GM15510 (cell line): ENCODE data around the gene E2F7.

Experiments used
- POLR2A ChIP-seq: IDR thresholded peaks from 3 replicates; pipeline ENCODE4 v1.6.1; 2011; ENCODE audit warnings: borderline replicate concordance; ENCODE audit not compliant: insufficient read length; ENCODE audit errors: extremely low read depth

The E2F7 gene

DNA sequence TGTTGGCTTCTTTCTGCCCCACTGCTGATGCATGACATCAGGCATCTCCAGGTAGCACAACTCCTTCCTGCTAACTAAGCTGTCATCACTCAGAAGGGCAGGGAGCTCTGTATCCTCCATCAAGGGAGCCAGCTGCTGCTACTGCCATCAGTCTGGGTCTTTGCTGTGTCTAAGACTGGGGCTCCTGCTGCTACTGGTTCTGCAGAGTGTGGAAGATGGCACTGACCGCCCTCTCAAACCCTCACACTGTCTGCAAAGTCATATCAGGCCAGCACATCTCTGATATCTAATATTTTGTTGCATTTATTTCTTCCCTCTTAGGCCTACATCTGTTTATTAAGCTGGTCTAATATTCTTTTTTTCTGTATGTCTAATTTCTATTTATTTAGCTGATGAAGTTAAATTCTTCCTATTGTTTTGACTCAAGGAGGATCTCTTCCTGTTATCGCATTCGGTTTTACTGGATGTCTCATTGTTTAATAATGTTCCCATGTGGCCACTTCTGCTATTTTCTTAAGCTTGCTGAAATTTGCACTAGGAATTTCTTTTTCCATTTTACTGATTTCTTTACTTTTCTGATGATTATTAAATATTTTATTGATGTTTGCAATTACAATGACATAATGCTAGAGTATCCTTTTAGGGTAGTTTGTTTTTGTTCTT, 7.6 kb upstream of the E2F7 start:
- no peak for TF ChIP-seq POLR2A

DNA sequence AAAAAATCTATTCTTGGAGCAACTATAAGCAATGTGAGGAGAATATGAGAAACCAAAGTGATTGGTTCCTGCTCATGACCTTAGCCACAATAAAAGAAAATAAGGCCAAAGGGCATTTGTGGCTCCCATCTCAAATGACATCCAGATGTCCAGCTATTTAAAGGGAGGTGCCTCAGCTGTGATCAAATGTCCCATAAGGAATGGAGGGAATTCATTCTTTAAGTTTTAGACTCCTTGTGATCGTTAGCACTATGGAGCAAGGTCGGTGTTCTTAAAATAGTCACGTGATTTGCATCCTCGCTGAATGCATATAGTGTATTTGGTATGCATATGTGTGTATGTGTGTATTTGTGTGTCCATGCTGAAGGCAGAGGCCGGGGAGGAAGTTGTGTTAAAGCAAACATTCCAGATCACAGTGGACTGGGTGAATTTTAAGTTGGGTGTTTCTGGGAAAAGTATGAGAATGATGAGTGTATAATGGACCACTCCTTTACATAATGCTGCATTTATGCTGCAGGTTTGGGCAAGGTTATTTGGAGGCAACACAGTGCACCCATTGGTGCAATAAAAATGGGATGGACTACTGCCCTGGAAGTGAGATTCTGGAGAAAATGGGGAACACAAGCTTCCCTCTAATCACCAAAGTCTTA, 5.6 kb upstream of the E2F7 start:
- no peak for TF ChIP-seq POLR2A

DNA sequence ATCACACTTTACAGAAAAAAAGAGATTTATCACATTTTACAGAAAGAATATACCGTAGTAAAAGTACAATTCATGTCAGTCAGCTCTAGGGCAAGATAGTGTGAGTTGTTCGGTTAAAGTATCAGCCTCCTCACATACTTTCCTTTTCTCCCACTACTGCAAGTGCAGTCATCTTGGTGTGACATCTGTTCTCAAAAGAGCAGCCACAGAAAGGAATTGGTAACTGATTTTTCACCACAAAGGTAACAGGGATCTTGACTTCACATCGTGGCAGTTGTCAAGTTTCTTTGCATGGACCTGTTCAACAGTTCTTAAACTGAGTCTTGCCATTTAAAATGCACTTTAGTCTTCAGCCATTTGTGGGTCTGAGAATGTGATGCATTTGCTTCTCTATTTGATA, 5.0 kb upstream of the E2F7 start:
- TF ChIP-seq POLR2A = no peak

DNA sequence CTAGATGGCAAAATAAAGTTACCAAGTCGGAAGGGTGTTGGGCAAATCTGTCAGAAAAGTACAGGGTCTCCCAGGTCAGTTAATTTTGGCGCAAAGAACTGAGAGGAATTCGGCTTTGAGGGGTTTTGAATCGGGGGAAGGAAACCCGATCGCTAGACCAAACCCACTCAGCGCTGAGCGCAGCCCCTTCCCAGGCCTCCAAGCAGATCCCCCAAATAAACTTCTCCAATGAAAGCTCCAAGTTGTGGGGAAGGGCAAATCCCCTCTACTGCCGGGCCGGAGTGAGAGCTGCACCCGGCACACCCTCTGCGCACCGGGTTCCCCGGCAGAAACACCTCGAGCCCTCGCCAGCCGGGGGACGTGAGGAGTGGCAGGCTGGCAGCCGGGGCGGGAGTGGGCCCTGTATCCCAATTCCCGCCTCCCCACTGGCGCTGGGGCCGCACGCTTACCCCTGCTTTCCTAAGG, 441 bp downstream of the E2F7 start:
- TF ChIP-seq POLR2A = no peak

DNA sequence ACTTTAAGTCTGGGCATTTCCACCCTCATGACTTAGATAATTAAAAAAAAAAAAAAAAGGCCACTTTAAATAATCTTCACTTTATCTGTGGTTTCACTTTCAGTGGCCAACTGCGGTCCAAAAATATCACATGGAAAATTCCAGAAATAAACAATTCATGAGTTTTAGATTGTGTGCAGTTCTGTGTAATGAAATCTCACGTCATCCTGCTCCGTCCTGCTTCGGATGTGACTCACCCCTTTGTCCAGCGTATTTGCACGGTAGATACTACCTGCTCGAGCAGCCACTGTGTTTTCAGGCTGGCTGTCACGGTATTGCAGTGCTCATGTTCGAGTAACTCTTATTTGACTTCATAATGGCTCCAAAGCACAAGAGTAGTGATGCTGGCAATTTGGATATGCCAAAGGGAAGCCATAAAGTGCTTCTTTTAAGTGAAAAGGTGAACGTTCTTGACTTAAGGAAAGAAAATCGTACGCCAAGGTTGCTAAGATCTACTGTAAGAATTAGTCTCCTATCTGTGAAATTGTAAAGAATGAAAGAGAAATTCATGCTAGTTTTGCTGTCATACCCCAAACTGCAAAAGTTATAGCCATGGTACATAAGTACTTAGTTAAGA, 2.4 kb downstream of the E2F7 start:
- no peak for TF ChIP-seq POLR2A

DNA sequence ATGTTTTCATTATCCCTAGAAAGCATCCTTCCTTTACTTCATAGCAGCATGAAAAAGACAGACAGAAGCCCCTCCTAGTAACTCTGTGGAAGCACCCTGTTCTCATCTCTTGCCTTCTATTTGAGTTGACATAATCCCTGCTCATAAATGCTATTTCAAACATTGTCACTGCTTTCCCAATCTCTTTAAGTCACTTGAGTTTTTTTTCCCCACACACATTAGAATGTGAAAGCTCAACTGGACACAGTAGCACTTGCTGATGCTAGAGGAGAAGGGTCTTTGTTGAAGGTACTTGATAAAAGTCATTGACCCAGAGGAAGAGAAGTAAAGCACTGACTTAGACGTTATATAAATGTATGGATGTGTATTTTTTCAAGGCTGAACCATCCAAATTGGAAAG, 3.0 kb downstream of the E2F7 start:
- TF ChIP-seq POLR2A = no peak

DNA sequence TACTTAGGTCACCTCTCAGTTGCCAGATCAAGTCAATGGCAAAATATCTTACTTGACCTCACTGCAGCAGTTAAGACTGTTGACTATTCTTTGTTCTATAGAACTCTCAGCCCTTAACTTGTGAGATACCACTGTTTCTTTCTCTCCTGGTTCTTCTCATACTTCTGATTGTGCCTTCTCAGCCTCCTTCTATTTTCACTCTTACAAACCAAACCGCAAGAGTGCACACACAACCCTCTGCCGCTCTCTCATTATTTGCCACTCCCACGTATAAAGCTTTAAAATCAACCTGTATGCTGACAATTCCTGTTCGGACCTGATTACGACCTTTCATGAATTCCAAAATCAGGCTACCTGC, 4.5 kb downstream of the E2F7 start:
- no peak for TF ChIP-seq POLR2A

DNA sequence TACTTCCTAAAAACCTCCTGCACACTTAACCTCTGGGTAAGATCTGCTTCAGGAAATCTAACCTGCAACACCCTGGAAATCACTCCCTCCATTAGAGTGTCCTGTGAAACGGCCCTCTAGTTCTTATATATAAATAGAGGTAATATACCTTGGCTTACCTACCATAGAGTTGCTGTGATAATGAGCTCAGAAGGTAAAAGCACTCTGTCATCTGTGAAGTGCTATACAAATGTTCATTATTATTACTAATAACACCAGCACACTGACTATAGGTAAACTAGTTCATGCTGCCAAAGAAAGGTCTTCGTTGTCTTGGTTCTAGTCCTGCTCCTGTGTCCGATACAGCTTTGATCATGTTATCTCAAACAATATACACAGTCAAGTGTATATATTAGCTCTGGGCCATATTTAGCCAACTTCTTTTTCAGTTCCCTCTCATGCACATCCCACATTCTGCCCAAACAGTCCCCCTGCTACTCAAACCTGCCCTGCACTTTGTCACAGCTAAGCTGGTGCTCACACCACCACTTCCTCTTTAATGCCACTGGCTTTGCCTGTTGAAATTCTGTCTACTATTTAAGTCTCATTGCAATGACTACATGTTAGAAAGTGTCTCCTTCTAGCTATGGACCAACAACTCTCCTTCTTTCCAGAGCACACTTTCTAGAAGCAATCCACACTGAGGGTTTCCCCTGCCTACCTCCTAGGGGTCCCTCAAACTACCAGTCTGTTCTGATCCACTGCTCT, 5.1 kb downstream of the E2F7 start:
- no peak for TF ChIP-seq POLR2A

DNA sequence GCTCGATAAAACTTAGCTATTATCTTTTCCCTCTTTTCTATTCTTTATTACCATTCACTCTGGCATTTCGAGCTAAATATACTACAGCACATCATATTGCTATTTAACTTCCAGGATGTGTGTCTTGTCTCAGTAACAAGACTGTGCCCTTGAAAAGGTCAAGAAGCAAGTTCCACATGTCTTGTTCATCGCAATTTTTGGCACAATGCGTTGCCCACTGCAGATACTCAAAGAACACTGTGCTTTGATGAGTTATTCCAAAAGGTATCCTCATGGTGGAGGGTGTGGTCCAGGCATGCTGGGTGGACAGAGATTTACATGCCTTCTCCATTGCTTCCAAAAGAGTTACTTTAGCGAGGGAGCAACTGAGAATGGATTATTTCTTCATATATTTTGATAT, 6.6 kb downstream of the E2F7 start:
- TF ChIP-seq POLR2A = no peak

DNA sequence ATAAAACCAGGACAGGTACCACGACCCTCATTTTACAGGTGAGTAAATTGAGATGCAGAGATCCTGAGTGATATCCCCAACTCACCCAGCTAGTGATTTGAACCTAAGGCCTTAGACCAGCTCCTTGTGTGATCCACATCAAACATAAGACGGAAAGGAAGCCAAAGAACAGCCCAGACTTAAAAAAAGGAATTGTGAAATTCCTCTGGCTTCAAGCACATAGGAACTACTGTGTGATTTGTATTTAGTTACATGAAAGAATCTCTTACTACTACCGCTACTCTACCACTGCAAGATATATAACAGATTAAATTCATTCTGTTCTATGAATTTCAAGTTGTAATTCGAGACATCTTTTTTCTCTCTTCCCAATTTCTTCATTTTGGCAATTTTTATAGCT, 10.5 kb downstream of the E2F7 start:
- TF ChIP-seq POLR2A = no peak

DNA sequence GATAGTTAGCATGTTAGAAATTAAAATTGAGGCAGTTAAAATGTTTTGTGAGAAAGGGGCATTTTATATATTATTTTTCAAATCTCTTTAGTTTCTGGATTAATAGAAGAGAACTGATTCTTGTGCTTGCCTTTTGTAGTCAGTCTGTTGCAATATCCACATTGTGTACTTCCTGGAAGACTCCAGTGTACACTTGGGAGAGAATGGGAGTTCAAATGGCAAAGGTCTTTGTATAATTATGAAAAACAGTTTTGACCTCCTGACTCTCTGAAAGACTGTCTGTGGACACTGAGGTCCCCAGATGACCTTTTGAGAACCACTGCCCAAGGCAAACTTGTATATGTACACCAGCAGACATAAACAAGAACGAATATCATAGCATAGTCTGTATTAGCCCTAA, 12.1 kb downstream of the E2F7 start:
- no peak for TF ChIP-seq POLR2A

DNA sequence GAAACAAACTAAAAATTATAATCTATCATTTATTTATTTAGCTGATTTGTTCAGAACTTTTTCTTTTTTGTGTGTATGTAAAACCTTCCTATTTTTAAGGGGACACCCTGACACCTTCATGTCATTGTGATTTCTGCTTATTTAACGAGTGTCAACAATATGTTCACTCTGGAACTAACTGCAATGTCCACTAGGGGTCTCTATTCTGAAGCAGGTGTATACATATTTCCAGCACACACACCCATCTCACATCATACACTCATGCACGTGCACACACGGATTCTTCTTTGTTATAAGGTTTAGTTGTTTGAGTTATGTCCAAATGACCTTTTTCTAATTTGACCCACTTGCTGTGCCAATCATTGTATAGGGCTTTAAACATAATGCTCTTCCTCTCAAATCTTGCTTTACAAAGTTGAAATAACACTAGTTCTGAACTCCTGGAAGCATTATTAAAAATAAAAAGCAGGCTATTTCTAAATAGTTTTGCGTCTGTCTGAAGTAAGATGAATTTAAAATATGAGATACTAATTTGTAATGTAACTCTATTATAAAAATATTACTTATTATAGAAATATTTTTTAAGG, 15.5 kb downstream of the E2F7 start:
- no peak for TF ChIP-seq POLR2A

DNA sequence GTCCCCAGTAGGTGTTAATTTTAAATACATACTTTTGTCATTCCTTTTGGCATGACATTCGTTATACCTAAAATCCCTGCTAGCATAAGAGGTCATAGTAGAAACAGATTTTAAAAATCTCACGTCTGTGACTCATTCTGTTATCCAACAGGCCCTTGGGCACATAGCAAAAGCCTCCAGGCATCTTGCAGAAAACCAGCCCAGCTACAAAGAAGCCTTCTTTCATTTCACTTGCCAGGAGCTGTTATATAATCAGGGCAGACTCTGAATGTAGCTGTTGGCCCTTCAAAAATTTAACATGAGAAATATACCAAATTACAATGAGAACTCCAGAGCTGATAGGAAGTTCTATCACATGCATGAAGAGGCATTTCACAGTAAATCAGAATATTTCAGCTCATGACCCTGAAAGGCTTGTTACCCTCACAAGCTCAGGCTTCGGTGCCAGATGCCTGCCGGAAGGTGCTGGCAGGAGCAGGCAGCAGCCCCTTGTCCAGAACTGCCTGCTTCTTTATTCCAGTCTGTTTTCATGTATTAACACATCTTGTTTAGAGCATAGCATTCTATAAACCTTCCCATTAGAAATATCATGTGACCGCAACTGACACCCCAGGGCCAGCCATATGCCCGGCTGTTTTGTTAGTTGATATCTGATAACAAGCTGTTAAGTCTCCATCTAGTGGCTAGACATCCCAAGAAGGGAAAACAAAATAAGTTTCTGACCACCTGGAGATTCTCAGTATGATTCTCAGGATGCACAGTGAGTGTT, 17.8 kb downstream of the E2F7 start:
- TF ChIP-seq POLR2A = no peak

DNA sequence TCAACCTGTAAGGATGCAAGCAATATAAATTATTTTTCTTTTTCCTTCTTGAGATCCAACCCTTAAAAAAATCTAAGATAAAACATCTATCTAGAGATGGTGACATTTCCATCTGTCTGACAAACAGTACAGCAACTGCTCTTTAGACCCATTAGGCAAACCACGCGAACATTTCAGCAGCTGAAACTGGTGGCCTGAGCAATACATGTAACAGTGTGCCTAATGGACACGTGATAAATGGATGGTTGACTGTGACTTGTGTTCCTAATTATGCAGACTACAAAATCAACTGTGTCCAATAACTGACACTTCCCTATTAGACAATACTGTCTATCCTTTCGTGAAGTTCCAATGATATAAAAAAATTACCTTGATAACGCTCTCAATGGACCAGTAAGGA, 18.9 kb downstream of the E2F7 start:
- no peak for TF ChIP-seq POLR2A
